Measurements from ENCODE around the gene RPL13. TPM values are rescaled to one million over a fixed set of nuclear protein-coding genes. Genes with fewer than 3 reads are reported as not detected.

RPL13 gene
- total and polyA plus RNA-seq, 4 donors = 699 to 2,663 (median 1,571) TPM

DNA sequence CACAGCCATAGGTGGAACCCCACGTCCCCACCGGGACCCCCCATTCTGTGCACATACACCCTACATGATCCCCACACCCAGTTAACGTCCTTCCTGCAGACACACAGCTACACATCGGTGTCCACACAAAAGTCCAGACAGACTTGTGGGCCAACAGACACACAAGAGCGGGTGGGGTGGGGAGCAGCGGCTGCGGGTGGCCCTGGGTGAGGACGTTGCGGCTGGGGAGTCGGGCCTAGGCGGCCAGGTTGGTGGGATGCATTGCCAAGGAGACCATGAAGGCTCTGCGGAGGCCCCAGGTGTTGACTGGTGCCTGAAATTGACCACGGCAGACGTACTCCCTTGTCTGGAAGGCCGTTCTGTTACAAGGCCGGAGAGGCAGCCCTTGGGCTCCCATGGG is 44.3 kb downstream of the RPL13 start:
- H3K9me3 ChIP-seq (ENCODE audit: control insufficient read depth in 4 of 4, low read length in 3 of 4) = no peaks in the 10 kb centered on the region
- H3K9ac ChIP-seq (ENCODE audit: low read depth in 1 of 2, low read length in 2 of 2) = no peak overlapping the region
- no peaks in the 10 kb centered on the region for H3K27me3 ChIP-seq (ENCODE audit: control insufficient read depth in 4 of 4, insufficient read depth in 4 of 4, low read length in 3 of 4)
- H3K27ac ChIP-seq (ENCODE audit: low read depth in 1 of 2, low read length in 2 of 2) = no peak overlapping the region
- DNase-seq (ENCODE audit: low spot score) = no peak
- no peak overlapping the region for H3K4me3 ChIP-seq (ENCODE audit: low read depth in 1 of 3, low read length in 3 of 3)
- WGBS = 86% methylated on average over 16 of the region's 16 CpGs
- H3K4me1 ChIP-seq (ENCODE audit: control insufficient read depth in 4 of 4, insufficient read depth in 4 of 4, low read length in 3 of 4) = no peaks in the 10 kb centered on the region
- no peaks in the 10 kb centered on the region for H3K36me3 ChIP-seq (ENCODE audit: control insufficient read depth in 4 of 4, insufficient read depth in 3 of 4, low read depth in 1 of 4, low read length in 3 of 4)
- TF ChIP-seq SP1 (IDR thresholded peaks at IDR 0.05) = no peak
- no peak for TF ChIP-seq FOXA2 (IDR thresholded peaks at IDR 0.05)
- no peak for TF ChIP-seq RAD21 (IDR thresholded peaks at IDR 0.05)
- TF ChIP-seq REST (IDR thresholded peaks at IDR 0.05) = no peak
- TF ChIP-seq HNF4A (conservative IDR thresholded peaks at IDR 0.05) = no peak
- TF ChIP-seq GABPA (IDR thresholded peaks at IDR 0.05 in 1 of 2, conservative IDR thresholded peaks at IDR 0.05 in 1 of 2) = no peak
- no peak for TF ChIP-seq FOXA1 (IDR thresholded peaks at IDR 0.05)
- TF ChIP-seq YY1 (IDR thresholded peaks at IDR 0.05) = no peak
- TF ChIP-seq ZBTB33 (IDR thresholded peaks at IDR 0.05) = no peak
- TF ChIP-seq, protein P1, sequence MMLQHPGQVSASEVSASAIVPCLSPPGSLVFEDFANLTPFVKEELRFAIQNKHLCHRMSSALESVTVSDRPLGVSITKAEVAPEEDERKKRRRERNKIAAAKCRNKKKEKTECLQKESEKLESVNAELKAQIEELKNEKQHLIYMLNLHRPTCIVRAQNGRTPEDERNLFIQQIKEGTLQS (IDR thresholded peaks at IDR 0.05) = no peak
- no peak for TF ChIP-seq TAF1 (conservative IDR thresholded peaks at IDR 0.05)
- no peak for TF ChIP-seq RXRA (IDR thresholded peaks at IDR 0.05)
- TF ChIP-seq EGR1 (IDR thresholded peaks at IDR 0.05; ENCODE audit: low read depth in 2 of 2) = no peak
- TF ChIP-seq HNF4G (IDR thresholded peaks at IDR 0.05) = no peak
- TF ChIP-seq, protein P2, sequence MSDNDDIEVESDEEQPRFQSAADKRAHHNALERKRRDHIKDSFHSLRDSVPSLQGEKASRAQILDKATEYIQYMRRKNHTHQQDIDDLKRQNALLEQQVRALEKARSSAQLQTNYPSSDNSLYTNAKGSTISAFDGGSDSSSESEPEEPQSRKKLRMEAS (IDR thresholded peaks at IDR 0.05) = no peak
- TF ChIP-seq, protein P3, sequence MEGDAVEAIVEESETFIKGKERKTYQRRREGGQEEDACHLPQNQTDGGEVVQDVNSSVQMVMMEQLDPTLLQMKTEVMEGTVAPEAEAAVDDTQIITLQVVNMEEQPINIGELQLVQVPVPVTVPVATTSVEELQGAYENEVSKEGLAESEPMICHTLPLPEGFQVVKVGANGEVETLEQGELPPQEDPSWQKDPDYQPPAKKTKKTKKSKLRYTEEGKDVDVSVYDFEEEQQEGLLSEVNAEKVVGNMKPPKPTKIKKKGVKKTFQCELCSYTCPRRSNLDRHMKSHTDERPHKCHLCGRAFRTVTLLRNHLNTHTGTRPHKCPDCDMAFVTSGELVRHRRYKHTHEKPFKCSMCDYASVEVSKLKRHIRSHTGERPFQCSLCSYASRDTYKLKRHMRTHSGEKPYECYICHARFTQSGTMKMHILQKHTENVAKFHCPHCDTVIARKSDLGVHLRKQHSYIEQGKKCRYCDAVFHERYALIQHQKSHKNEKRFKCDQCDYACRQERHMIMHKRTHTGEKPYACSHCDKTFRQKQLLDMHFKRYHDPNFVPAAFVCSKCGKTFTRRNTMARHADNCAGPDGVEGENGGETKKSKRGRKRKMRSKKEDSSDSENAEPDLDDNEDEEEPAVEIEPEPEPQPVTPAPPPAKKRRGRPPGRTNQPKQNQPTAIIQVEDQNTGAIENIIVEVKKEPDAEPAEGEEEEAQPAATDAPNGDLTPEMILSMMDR (IDR thresholded peaks at IDR 0.05; ENCODE audit: low read depth, low read length, missing input control) = no peak
- no peak for TF ChIP-seq JUND (IDR thresholded peaks at IDR 0.05)
- TF ChIP-seq NR2F2 (IDR thresholded peaks at IDR 0.05) = no peak
